HepG2 (cell line): Measurements from ENCODE around the gene RAD23A. TPM values are rescaled to one million over a fixed set of nuclear protein-coding genes. Genes with fewer than 3 reads are reported as not detected.

Experiments
- IRF2 ChIP-seq: IDR thresholded peaks from 2 replicates; pipeline ENCODE4 v1.6.1; 2018; ENCODE audit warnings: missing genetic modification reagents, missing compliant biosample characterization
- MZF1 ChIP-seq: sonication (generic); formaldehyde crosslinking; IDR thresholded peaks from 2 replicates; pipeline ENCODE4 v1.8.1; 2023; ENCODE audit warnings: mild to moderate bottlenecking, missing genetic modification reagents, borderline replicate concordance
- PAWR ChIP-seq: sonication (generic); formaldehyde crosslinking; IDR thresholded peaks from 2 replicates; pipeline ENCODE4 v1.4.0; 2020; ENCODE audit warnings: missing genetic modification reagents, mild to moderate bottlenecking, borderline replicate concordance
- SOX5 ChIP-seq: IDR thresholded peaks from 2 replicates; pipeline ENCODE4 v1.6.1; 2016; ENCODE audit warnings: borderline replicate concordance
- YY1 ChIP-seq: IDR thresholded peaks from 2 replicates; pipeline ENCODE4 v1.6.1; 2011; ENCODE audit warnings: low read length, low read depth, moderate library complexity, mild to moderate bottlenecking; ENCODE audit not compliant: insufficient read depth, insufficient replicate concordance
- ZBTB21 ChIP-seq: sonication (generic); formaldehyde crosslinking; IDR thresholded peaks from 2 replicates; pipeline ENCODE4 v1.4.0; 2020; ENCODE audit warnings: missing genetic modification reagents
- ZFP90 ChIP-seq: sonication (generic); formaldehyde crosslinking; IDR thresholded peaks from 2 replicates; pipeline ENCODE4 v1.8.0; 2022; ENCODE audit warnings: missing genetic modification reagents, mild to moderate bottlenecking, inconsistent platforms, borderline replicate concordance
- ZNF205 ChIP-seq: IDR thresholded peaks from 2 replicates; pipeline ENCODE4 v1.6.1; 2018; ENCODE audit warnings: missing biosample characterization, missing genetic modification reagents
- ZNF441 ChIP-seq: sonication (generic); formaldehyde crosslinking; IDR thresholded peaks from 2 replicates; pipeline ENCODE4 v1.7.0; 2021; ENCODE audit warnings: missing genetic modification reagents, borderline replicate concordance
- ZNF674 ChIP-seq: sonication (generic); formaldehyde crosslinking; IDR thresholded peaks from 2 replicates; pipeline ENCODE4 v1.5.0; 2020; ENCODE audit warnings: low read depth, mild to moderate bottlenecking, missing genetic modification reagents
- ZNF777 ChIP-seq: sonication (generic); formaldehyde crosslinking; IDR thresholded peaks from 2 replicates; pipeline ENCODE4 v1.4.0; 2020; ENCODE audit warnings: missing genetic modification reagents
- ZNF790 ChIP-seq: sonication (generic); formaldehyde crosslinking; IDR thresholded peaks from 2 replicates; pipeline ENCODE4 v1.8.0; 2022; ENCODE audit warnings: missing genetic modification reagents, mild to moderate bottlenecking, borderline replicate concordance
- ZNF83 ChIP-seq: sonication (generic); formaldehyde crosslinking; IDR thresholded peaks from 2 replicates; pipeline ENCODE4 v1.4.0; 2020; ENCODE audit warnings: missing genetic modification reagents, mild to moderate bottlenecking, borderline replicate concordance
- ZSCAN25 ChIP-seq: sonication (generic); formaldehyde crosslinking; IDR thresholded peaks from 2 replicates; pipeline ENCODE4 v1.8.0; 2022; ENCODE audit warnings: mild to moderate bottlenecking, missing genetic modification reagents
- polyA plus RNA-seq, 8 experiments: library from polyadenylated mRNA; depleted of rRNA in 3 of 8; stranded (reverse) in 7 of 8; unstranded in 1 of 8; fragments of >200 nt; fragmentation: Illumina TruSeq in 4 of 8; extraction: Trizol in 4 of 8; gene quantifications; 2 replicates each; pipeline versions ENCODE4 v1.2.1 to v1.2.3, GENCODE V29; 2011 to 2016; ENCODE audit warnings: low read depth in 4 of 8, missing spikeins in 1 of 8, mixed read lengths in 1 of 8; ENCODE audit not compliant: insufficient read depth in 1 of 8
- total RNA-seq, 5 experiments: library from RNA; depleted of rRNA; stranded (reverse); fragments of >200 nt; fragmentation: Illumina TruSeq; extraction: Trizol; gene quantifications; 2 replicates each; pipeline ENCODE4 v1.2.3, GENCODE V29; 2016; ENCODE audit warnings: low read depth in 1 of 5
- TF ChIP-seq, protein P1 (sequence below): sonication (generic); formaldehyde crosslinking; IDR thresholded peaks from 2 replicates; pipeline ENCODE4 v1.4.0; 2020; ENCODE audit warnings: low read depth, missing genetic modification reagents
- TF ChIP-seq, protein P2 (sequence below): sonication (generic); formaldehyde crosslinking; IDR thresholded peaks from 2 replicates; pipeline ENCODE4 v1.4.0; 2020; ENCODE audit warnings: mild to moderate bottlenecking, low read depth, missing genetic modification reagents
- TF ChIP-seq, protein P3 (sequence below): sonication (generic); formaldehyde crosslinking; IDR thresholded peaks from 2 replicates; pipeline ENCODE4 v1.5.0; 2020; ENCODE audit warnings: mild to moderate bottlenecking, missing genetic modification reagents, borderline replicate concordance
- TF ChIP-seq, protein P4 (sequence below): sonication (generic); formaldehyde crosslinking; IDR thresholded peaks from 2 replicates; pipeline ENCODE4 v1.8.0; 2022; ENCODE audit warnings: missing genetic modification reagents, mild to moderate bottlenecking, borderline replicate concordance

RAD23A gene
- total and polyA plus RNA-seq, 2 of the 13 experiments (the other 11 are each of a cell fraction or from before 2014, with no cell fraction given), result 42.5 to 54.2 TPM

DNA sequence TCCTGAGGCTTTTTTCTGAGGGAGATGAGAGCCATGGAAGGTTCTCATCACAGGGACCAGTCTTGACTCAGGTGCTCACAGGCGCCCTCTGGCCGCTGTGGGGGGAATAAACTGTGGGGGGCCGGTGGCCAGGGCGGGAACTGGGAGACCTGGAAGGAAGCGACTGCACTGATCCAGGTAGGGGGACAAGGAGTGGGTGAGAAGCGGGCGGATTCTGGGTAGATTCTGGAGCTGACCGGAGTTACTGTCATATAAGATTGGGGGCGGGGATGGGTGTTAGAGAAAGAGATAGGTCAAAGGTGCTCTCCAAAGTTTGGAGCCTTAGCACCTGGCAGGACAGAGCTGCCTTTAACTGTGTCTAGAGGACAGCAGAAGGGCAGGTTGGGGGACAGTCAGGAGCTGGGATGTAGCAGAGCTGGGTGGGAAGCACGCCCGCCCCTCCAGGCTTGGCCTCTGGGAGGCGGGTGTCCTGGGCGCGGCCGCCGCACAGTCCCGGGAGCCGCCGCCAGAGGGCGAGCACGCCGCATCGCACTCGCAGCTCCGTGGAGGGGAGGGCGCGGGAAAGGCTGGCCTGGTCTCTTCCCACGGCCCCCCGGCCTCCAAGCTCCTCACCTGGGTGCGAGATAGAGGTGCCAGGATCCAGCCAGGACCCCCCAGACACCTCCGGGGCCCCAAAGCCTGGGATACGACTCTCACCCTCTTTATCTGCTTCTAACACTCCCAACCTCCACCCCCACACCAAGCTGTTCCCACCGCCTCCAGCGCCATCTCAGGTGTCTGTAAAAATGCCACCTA, 19.6 kb downstream of the RAD23A start (continued):
- TF ChIP-seq, protein P1, sequence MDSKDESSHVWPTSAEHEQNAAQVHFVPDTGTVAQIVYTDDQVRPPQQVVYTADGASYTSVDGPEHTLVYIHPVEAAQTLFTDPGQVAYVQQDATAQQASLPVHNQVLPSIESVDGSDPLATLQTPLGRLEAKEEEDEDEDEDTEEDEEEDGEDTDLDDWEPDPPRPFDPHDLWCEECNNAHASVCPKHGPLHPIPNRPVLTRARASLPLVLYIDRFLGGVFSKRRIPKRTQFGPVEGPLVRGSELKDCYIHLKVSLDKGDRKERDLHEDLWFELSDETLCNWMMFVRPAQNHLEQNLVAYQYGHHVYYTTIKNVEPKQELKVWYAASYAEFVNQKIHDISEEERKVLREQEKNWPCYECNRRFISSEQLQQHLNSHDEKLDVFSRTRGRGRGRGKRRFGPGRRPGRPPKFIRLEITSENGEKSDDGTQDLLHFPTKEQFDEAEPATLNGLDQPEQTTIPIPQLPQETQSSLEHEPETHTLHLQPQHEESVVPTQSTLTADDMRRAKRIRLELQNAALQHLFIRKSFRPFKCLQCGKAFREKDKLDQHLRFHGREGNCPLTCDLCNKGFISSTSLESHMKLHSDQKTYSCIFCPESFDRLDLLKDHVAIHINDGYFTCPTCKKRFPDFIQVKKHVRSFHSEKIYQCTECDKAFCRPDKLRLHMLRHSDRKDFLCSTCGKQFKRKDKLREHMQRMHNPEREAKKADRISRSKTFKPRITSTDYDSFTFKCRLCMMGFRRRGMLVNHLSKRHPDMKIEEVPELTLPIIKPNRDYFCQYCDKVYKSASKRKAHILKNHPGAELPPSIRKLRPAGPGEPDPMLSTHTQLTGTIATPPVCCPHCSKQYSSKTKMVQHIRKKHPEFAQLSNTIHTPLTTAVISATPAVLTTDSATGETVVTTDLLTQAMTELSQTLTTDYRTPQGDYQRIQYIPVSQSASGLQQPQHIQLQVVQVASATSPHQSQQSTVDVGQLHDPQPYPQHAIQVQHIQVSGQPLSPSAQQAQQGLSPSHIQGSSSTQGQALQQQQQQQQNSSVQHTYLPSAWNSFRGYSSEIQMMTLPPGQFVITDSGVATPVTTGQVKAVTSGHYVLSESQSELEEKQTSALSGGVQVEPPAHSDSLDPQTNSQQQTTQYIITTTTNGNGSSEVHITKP (CRISPR knock-in tag), result no peak
- TF ChIP-seq ZNF674 (CRISPR knock-in tag), result no peak
- TF ChIP-seq SOX5 (CRISPR knock-in tag), result no peak
- TF ChIP-seq MZF1 (CRISPR knock-in tag), result no peak
- no peak for TF ChIP-seq PAWR (CRISPR knock-in tag)
- TF ChIP-seq ZFP90, result no peak
- TF ChIP-seq, protein P2, sequence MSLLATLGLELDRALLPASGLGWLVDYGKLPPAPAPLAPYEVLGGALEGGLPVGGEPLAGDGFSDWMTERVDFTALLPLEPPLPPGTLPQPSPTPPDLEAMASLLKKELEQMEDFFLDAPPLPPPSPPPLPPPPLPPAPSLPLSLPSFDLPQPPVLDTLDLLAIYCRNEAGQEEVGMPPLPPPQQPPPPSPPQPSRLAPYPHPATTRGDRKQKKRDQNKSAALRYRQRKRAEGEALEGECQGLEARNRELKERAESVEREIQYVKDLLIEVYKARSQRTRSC (CRISPR knock-in tag), result no peak
- TF ChIP-seq, protein P3, sequence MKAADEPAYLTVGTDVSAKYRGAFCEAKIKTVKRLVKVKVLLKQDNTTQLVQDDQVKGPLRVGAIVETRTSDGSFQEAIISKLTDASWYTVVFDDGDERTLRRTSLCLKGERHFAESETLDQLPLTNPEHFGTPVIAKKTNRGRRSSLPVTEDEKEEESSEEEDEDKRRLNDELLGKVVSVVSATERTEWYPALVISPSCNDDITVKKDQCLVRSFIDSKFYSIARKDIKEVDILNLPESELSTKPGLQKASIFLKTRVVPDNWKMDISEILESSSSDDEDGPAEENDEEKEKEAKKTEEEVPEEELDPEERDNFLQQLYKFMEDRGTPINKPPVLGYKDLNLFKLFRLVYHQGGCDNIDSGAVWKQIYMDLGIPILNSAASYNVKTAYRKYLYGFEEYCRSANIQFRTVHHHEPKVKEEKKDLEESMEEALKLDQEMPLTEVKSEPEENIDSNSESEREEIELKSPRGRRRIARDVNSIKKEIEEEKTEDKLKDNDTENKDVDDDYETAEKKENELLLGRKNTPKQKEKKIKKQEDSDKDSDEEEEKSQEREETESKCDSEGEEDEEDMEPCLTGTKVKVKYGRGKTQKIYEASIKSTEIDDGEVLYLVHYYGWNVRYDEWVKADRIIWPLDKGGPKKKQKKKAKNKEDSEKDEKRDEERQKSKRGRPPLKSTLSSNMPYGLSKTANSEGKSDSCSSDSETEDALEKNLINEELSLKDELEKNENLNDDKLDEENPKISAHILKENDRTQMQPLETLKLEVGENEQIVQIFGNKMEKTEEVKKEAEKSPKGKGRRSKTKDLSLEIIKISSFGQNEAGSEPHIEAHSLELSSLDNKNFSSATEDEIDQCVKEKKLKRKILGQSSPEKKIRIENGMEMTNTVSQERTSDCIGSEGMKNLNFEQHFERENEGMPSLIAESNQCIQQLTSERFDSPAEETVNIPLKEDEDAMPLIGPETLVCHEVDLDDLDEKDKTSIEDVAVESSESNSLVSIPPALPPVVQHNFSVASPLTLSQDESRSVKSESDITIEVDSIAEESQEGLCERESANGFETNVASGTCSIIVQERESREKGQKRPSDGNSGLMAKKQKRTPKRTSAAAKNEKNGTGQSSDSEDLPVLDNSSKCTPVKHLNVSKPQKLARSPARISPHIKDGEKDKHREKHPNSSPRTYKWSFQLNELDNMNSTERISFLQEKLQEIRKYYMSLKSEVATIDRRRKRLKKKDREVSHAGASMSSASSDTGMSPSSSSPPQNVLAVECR (CRISPR knock-in tag), result peak; percentile 52; the same call in 1 of the 2 replicates
- no peak for TF ChIP-seq ZNF777 (CRISPR knock-in tag)
- no peak; the same call in 1 of the 2 replicates for TF ChIP-seq ZNF205
- peak; percentile 51; the same call in 1 of the 2 replicates for TF ChIP-seq ZNF441 (CRISPR knock-in tag)
- TF ChIP-seq, protein P4, sequence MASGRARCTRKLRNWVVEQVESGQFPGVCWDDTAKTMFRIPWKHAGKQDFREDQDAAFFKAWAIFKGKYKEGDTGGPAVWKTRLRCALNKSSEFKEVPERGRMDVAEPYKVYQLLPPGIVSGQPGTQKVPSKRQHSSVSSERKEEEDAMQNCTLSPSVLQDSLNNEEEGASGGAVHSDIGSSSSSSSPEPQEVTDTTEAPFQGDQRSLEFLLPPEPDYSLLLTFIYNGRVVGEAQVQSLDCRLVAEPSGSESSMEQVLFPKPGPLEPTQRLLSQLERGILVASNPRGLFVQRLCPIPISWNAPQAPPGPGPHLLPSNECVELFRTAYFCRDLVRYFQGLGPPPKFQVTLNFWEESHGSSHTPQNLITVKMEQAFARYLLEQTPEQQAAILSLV (CRISPR knock-in tag), result 0 out of 2 replicates have a peak, but pooled peaks have one; percentile 28
- TF ChIP-seq ZSCAN25 (CRISPR knock-in tag), result no peak; the same call in 1 of the 2 replicates
- TF ChIP-seq ZNF83, result 0 out of 2 replicates have a peak, but pooled peaks have one; percentile 32
- no peak for TF ChIP-seq ZBTB21 (CRISPR knock-in tag)
- peak; percentile 64 for TF ChIP-seq YY1
- no peak for TF ChIP-seq IRF2
- TF ChIP-seq ZNF790 (CRISPR knock-in tag), result no peak
